Right ventricle myocardium superior (tissue), 1 donor: ENCODE data around the gene BRWD1. TPM values are rescaled to one million over a fixed set of nuclear protein-coding genes. Genes with fewer than 3 reads are reported as not detected.

Experiments used
- ATAC-seq: fragments of 200-7000 bp; cut with Tn5 transposase; one replicate; pipeline ENCODE4 v1.9.1; 2020; ENCODE audit warnings: mild to moderate bottlenecking; ENCODE audit not compliant: poor library complexity
- DNase-seq: peaks from one replicate; pipeline ENCODE4 v3.0.0-alpha.2; 2020
- intact Hi-C: fragments of 100-400 bp; cut with DNase I; formaldehyde crosslinking; loops from one replicate; pipeline ENCODE4 v1.11.2; 2022
- total RNA-seq: library from RNA; stranded (reverse); fragmentation: NEBNext Ultra II Directional; extraction: Animal tissue kit (Norgen Biotek cat#: 25700); gene quantifications from one replicate; pipeline ENCODE4 v1.2.1, GENCODE V29; 2021
- donor health status: DM: no; HTN: yes; CAD: no; lungs with severe emphysema.

The BRWD1 gene
- total RNA-seq, 1 donor from 2014 or later: 29.1 TPM

GRCh38 chr21:39312112-39313041 lies 1.1 kb downstream of the BRWD1 start:
- ATAC-seq: peak; percentile 83
- intact Hi-C loops: loop anchor here (5.0 kb wide), 2 partner anchors 35 to 75 kb away; partner anchors contain the start of gene HMGN1
- DNase-seq: peak; percentile 95

DNA sequence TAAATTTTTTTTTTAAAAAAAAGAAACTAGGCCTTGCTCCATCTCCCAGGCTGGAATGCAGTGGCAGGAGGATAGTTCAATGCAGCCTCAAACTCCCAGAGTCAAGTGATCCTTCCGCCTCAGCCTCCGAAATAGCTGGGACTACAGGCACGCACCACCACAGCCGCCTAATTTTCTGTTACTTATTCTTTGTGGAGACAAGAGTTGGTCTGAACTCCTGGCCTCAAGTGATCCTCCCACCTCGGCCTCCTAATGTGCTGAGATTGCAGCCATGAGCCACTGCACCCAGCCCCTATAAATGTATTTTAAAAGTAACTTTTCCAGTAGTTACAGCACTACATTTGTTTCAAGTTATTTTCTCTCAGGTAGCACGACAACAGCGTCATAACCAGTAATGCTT lies 2.3 kb downstream of the BRWD1 start:
- ATAC-seq (no peak), DNase-seq (no peak)
- intact Hi-C loops: loop anchor here (5.0 kb wide), 2 partner anchors 36 to 76 kb away; partner anchors contain the start of gene HMGN1

GRCh38 chr21:39307466-39307865 lies 6.0 kb downstream of the BRWD1 start:
- DNase-seq (no peak), ATAC-seq (no peak)
- intact Hi-C loops: no loop called here

DNA sequence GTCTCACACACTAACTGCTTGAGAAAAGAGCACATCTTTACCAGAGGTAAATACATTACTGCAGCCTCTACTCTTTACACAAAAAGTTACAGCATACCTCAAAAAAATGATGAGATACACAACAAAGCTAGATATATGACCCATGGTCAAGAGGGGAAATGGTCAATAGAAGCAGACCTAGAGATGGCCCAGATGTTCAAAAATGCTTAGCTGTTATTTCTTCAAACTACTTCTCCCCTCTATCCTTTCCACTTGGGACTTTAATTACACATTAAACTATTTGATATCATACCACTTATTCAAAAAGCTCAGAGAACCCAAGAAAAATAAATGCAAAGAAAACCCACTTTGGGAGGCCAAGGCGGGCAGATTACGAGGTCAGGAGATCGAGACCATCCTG lies 12.8 kb downstream of the BRWD1 start:
- ATAC-seq: no peak
- intact Hi-C loops: no loop called here
- no peak for DNase-seq

- DNase-seq (no peak), ATAC-seq (no peak)
- intact Hi-C loops: no loop called here
Observed at GRCh38 chr21:39296891-39297290, 16.5 kb downstream of the BRWD1 start.

DNA sequence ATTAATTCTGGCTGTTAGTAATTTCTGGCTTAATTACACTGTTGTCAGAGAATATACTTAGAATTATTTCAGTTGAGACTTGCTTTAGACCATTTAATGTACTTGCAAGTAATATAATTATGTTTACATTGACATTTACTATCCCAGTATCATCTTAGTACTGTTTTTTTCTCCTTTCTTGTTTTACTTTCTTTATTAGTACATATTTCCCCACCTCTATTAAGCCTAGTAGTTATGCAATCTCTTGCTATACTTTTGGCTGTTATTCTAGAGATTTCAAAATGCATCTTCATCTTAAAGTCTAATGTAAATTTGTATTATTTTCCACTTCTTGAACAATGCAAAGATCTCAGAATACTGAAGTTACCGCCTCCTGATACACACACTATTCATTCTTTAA lies 24.4 kb downstream of the BRWD1 start:
- DNase-seq: no peak
- intact Hi-C loops: no loop called here
- ATAC-seq: no peak

DNA sequence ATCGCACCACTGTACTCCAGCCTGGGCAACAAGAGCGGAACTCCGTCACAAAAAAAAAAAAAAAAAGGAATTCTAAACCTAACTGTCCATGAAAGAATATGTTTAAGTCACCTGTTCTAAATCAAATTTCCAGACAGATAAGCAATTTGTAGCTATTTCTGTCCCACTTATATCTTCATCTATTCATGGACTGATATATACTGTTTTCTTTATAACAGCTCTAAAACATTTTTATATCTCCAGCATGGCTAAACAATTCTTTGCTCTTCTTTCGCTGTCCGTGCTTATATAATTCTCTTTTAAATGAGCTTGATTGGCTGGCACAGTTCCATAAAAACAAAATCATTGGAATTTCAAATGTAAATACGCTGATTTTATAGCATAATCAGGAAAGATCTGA lies 30.5 kb downstream of the BRWD1 start:
- ATAC-seq (no peak), DNase-seq (no peak)
- intact Hi-C loops: no loop called here

- DNase-seq: no peak
- ATAC-seq: no peak
- intact Hi-C loops: no loop called here
Observed at GRCh38 chr21:39281853-39282252, 31.6 kb downstream of the BRWD1 start.

- ATAC-seq: no peak
- DNase-seq: no peak
- intact Hi-C loops: no loop called here
Observed at GRCh38 chr21:39281207-39281606, 32.2 kb downstream of the BRWD1 start.

DNA sequence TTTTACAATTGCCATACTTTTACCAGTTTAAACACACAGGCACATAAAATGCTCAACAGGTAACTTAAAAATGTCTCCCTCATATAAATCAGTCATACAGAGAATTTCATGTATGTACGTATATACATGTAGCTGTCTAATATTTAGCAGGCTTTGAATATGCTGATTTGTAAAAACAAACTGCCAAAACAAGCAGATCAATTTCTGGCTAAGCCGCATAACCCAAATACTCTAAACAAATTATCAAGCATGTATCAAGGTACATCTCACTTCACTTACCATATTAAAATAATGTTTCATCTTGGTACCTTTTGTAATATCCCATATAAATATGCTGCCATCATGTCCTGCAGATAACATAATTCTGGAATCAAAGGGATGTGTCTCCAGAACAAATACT lies 43.8 kb downstream of the BRWD1 start:
- ATAC-seq: no peak
- DNase-seq: no peak
- intact Hi-C loops: loop anchor here (10.0 kb wide), 1 partner anchor 65 kb away; no protein-coding TSS in a partner anchor

GRCh38 chr21:39265603-39266002 lies 47.8 kb downstream of the BRWD1 start:
- intact Hi-C loops: loop anchor here (10.0 kb wide), 1 partner anchor 61 kb away; no protein-coding TSS in a partner anchor
- no peak for ATAC-seq
- DNase-seq: no peak

DNA sequence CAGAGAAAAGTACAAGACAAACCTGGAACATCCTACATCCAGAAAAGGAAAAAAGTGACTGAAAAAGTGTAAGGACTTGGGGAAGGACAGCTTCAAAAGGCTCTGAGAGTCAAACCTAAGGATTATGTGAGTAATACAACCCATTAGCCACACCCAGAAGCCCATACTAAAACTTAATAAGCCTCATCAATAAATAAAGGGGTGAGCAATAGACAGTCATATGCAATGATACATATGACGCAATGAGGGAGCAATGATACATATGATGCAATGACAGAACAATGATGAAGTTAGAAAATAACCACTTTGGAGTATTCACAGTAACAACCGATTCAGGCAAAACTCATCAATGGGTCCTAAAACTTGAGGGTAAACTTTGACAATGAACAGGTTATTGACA lies 50.1 kb downstream of the BRWD1 start:
- intact Hi-C loops: loop anchor here (10.0 kb wide), 1 partner anchor 59 kb away; no protein-coding TSS in a partner anchor
- DNase-seq (no peak), ATAC-seq (no peak)

GRCh38 chr21:39258207-39258606 lies 55.2 kb downstream of the BRWD1 start:
- no peak for DNase-seq
- no peak for ATAC-seq
- intact Hi-C loops: no loop called here

DNA sequence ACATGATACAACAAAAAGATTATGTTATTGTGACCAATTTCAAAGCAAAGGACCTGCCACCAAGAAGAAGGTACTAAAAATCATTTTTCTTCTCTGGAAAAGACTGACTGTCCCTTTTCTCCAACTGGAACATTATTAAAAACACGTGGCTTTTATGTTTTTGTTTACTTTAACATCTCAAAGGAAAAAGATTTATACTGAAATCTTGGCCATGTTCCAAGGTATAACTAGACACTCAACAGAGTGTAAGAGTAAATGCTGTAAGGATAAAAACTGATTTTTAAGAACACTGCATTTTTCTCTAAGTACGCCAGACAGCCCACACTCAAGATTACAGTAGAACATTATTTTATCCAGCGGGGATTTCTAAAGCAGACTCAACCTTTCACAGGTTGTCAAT lies 62.1 kb downstream of the BRWD1 start:
- intact Hi-C loops: no loop called here
- DNase-seq: no peak
- ATAC-seq: no peak

DNA sequence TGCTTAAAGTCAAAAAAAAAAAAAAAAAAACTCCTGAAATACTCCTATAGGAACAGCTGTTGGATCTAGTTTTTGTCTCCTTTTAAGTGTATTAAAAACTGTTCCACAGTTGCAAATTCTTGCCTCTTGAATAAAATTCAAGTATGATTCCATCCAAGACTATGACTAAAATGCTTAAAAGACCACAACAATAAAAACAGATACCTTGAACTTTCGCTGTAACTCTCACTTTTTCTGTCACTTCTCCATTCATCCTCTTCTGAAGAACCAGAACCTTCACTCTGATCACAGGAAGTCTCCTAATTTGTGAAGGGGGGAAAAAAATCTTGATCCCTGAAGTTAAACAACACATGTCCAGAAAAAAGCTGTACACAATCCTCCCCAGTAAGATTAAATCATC lies 75.2 kb downstream of the BRWD1 start:
- DNase-seq (no peak), ATAC-seq (no peak)
- intact Hi-C loops: no loop called here

GRCh38 chr21:39232861-39233291 lies 80.6 kb downstream of the BRWD1 start:
- no peak for ATAC-seq
- intact Hi-C loops: no loop called here

DNA sequence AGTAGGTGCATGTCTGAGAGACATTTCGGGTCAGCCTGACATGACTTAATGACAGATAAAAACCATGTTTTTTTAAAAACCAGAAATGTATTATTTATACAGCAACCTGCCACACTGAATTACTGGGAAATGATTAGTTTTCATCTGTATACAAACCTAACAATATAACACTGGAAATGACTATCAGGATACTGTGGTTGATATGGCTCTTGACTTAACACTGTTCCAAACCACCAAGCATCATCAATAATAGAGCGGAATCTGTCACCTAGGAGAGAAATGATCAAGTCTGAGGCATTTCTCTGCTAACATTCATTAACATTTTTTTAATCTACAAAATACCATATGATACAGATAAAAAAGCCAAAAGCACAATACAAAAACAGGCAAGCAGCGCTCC lies 88.5 kb downstream of the BRWD1 start:
- ATAC-seq (no peak), DNase-seq (no peak)
- intact Hi-C loops: no loop called here

More at GRCh38 chr21:39232861-39233291, 80.6 kb downstream of the BRWD1 start:
- DNase-seq: no peak

DNA sequence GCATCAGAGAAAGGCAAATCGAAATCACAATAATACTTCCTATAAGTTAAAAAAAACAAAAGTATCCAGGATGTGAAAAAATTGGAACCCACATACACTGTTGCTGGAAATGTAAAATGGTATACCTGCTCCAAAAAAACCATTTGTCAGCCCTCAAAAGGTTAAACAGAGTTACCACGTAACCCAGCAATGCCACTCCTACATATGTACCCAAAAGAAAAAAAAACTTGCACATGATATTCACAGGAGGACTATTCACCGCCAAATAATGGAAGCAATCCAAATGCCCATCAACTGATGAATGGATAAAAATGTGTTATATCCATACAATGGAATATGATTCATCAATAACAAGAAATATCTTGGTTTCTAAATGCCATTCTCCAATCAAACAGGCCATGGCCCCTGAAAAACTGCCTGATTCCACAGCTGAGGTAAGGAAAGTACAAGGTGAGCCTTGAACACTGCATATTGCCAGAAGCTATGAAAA lies 91.4 kb downstream of the BRWD1 start:
- intact Hi-C loops: no loop called here
- no peak for ATAC-seq
- no peak for DNase-seq

- no peak for DNase-seq
- intact Hi-C loops: no loop called here
- ATAC-seq: no peak
Observed at GRCh38 chr21:39221282-39221996, 92.0 kb downstream of the BRWD1 start.
